Neural progenitor cell (in vitro differentiated cells): ENCODE measurements around the gene SIGLEC6. TPM values are rescaled to one million over a fixed set of nuclear protein-coding genes. Genes with fewer than 3 reads are reported as not detected.

Source experiments
- DNase-seq: peaks from one replicate; pipeline ENCODE4 v3.0.0-alpha.2; 2016; ENCODE audit warnings: low spot score
- H2AFZ ChIP-seq: fragments of 200-600 bp; sonication (generic); replicated peaks from 2 replicates; pipeline ENCODE4 v1.6.1; 2016; ENCODE audit warnings: antibody characterized with exemption
- H3F3A ChIP-seq: fragments of 200-600 bp; sonication (generic); 2 replicates; pipeline ENCODE4 v1.6.1; 2016; ENCODE audit warnings: antibody characterized with exemption, low read depth
- H3K27ac ChIP-seq: fragments of 200-600 bp; sonication (generic); 2 replicates; pipeline ENCODE4 v1.5.1; 2016; ENCODE audit warnings: mild to moderate bottlenecking
- H3K27me3 ChIP-seq: fragments of 200-600 bp; sonication (generic); 2 replicates; pipeline ENCODE4 v1.6.1; 2016; ENCODE audit warnings: mild to moderate bottlenecking, moderate library complexity
- H3K36me3 ChIP-seq: fragments of 200-600 bp; sonication (generic); 2 replicates; pipeline ENCODE4 v1.5.1; 2016
- H3K4me1 ChIP-seq: fragments of 200-600 bp; sonication (generic); 2 replicates; pipeline ENCODE4 v1.6.1; 2016; ENCODE audit warnings: mixed run types
- H3K4me2 ChIP-seq: fragments of 200-600 bp; sonication (generic); 2 replicates; pipeline ENCODE4 v1.6.1; 2016
- H3K4me3 ChIP-seq: fragments of 200-600 bp; sonication (generic); 2 replicates; pipeline ENCODE4 v1.5.1; 2016
- H3K79me2 ChIP-seq: fragments of 200-600 bp; sonication (generic); 2 replicates; pipeline ENCODE4 v1.6.1; 2016; ENCODE audit warnings: low read depth
- H3K9ac ChIP-seq: fragments of 200-600 bp; sonication (generic); 2 replicates; pipeline ENCODE4 v1.6.1; 2016
- H3K9me3 ChIP-seq: fragments of 200-600 bp; sonication (generic); 2 replicates; pipeline ENCODE4 v1.5.1; 2016; ENCODE audit warnings: low read depth
- H4K20me1 ChIP-seq: fragments of 200-600 bp; sonication (generic); 2 replicates; pipeline ENCODE4 v1.6.1; 2016; ENCODE audit warnings: low read depth
- H3K27ac Mint-ChIP-seq: 3 replicates; pipeline ENCODE4 v1.8.0; 2021; ENCODE audit warnings: mixed read lengths
- H3K27me3 Mint-ChIP-seq: 2 replicates; pipeline ENCODE4 v1.8.0; 2022; ENCODE audit warnings: low read depth, mild to moderate bottlenecking, inconsistent platforms, moderate library complexity, mixed read lengths; ENCODE audit not compliant: insufficient read depth
- H3K36me3 Mint-ChIP-seq: 3 replicates; pipeline ENCODE4 v1.8.0; 2021; ENCODE audit warnings: mixed read lengths
- H3K4me1 Mint-ChIP-seq: 3 replicates; pipeline ENCODE4 v1.8.0; 2021; ENCODE audit warnings: mixed read lengths
- H3K4me3 Mint-ChIP-seq: 3 replicates; pipeline ENCODE4 v1.8.0; 2021; ENCODE audit warnings: mild to moderate bottlenecking, moderate library complexity, mixed read lengths
- H3K9me3 Mint-ChIP-seq: 3 replicates; pipeline ENCODE4 v1.8.0; 2020; ENCODE audit warnings: mixed read lengths
- EZH2 ChIP-seq: fragments of 200-600 bp; sonication (generic); IDR thresholded peaks from 2 replicates; pipeline ENCODE4 v1.6.1; 2017; ENCODE audit warnings: antibody characterized with exemption, mild to moderate bottlenecking, moderate library complexity
- EZH2phosphoT487 ChIP-seq: fragments of 200-600 bp; sonication (generic); IDR thresholded peaks from 2 replicates; pipeline ENCODE4 v1.6.1; 2017; ENCODE audit warnings: antibody characterized with exemption
- total RNA-seq: library from RNA; depleted of rRNA; stranded (reverse); fragments of >200 nt; gene quantifications from 2 replicates; pipeline ENCODE4 v1.2.3, GENCODE V29; 2015; ENCODE audit warnings: low replicate concordance
- TF ChIP-seq, protein P1 (sequence below): fragments of 200-600 bp; sonication (generic); IDR thresholded peaks from 2 replicates; pipeline ENCODE4 v1.5.1; 2017; ENCODE audit warnings: antibody characterized with exemption, mild to moderate bottlenecking

SIGLEC6 gene
- total RNA-seq, 1 donor from 2014 or later = not detected

DNA sequence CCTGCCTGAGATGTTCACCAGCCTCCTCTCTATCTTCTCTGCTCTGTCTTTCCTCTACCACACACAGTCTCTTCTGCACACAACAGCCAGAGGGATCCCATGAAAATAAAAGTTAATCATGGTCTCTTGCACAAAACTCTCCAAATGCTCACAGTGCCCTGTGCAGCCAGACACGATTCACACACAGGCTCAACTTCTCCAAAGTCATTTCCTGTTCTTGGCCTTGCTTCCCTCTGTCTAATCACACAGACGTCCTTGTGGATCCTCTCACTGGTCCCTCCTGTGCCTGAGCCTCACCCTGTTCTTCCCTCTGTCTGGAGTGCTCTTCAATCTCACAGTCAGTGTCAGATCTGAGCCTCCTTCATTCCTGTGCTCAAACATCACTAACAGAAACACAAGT, 37.7 kb downstream of the SIGLEC6 start:
- H3K9me3 Mint-ChIP-seq = peaks cover 3% of the 10 kb centered on the region
- TF ChIP-seq EZH2 (no peak), EZH2phosphoT487 (no peak)
- TF ChIP-seq, protein P1, sequence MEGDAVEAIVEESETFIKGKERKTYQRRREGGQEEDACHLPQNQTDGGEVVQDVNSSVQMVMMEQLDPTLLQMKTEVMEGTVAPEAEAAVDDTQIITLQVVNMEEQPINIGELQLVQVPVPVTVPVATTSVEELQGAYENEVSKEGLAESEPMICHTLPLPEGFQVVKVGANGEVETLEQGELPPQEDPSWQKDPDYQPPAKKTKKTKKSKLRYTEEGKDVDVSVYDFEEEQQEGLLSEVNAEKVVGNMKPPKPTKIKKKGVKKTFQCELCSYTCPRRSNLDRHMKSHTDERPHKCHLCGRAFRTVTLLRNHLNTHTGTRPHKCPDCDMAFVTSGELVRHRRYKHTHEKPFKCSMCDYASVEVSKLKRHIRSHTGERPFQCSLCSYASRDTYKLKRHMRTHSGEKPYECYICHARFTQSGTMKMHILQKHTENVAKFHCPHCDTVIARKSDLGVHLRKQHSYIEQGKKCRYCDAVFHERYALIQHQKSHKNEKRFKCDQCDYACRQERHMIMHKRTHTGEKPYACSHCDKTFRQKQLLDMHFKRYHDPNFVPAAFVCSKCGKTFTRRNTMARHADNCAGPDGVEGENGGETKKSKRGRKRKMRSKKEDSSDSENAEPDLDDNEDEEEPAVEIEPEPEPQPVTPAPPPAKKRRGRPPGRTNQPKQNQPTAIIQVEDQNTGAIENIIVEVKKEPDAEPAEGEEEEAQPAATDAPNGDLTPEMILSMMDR = no peak
- H3K4me3 Mint-ChIP-seq = no peak overlapping the region
- no peak overlapping the region for H3K4me2 ChIP-seq
- H3K9me3 ChIP-seq = no peaks in the 10 kb centered on the region
- H3K4me1 Mint-ChIP-seq = no peaks in the 10 kb centered on the region
- H3K36me3 Mint-ChIP-seq = no peaks in the 10 kb centered on the region
- no peak for DNase-seq
- H3K79me2 ChIP-seq = no peaks in the 10 kb centered on the region
- no peaks in the 10 kb centered on the region for H3K27me3 ChIP-seq
- H3K27ac ChIP-seq = no peak overlapping the region
- no peak overlapping the region for H3K9ac ChIP-seq
- H3K27ac Mint-ChIP-seq = no peak overlapping the region
- H3K4me1 ChIP-seq = no peaks in the 10 kb centered on the region
- H3K27me3 Mint-ChIP-seq = peaks cover 7% of the 10 kb centered on the region
- no peak overlapping the region for H3K4me3 ChIP-seq
- no peaks in the 10 kb centered on the region for H4K20me1 ChIP-seq
- no peak overlapping the region for H2AFZ ChIP-seq
- H3K36me3 ChIP-seq = no peaks in the 10 kb centered on the region
- no peaks in the 10 kb centered on the region for H3F3A ChIP-seq

DNA sequence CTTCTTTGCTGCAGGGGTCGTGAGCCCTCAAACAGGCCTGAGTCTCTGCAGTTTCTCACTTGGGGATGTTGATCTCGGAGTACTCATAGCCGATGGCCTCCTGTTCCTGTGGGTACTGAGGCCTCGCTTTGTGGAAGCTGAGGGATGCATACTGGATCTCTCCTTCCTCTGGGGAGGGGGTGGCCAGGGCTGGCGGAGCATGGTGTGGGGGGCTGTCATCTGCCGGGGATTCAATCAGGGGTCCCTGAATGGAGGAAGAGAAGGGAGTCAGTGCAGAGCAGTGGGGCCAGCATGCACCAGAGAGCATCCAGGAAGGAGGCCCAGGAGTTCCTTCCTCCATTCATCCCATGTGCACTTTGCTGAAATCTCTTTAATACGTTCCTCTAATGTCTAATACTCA, 39.9 kb downstream of the SIGLEC6 start:
- no peak overlapping the region for H3K4me2 ChIP-seq
- no peaks in the 10 kb centered on the region for H3K36me3 ChIP-seq
- no peaks in the 10 kb centered on the region for H3K4me1 ChIP-seq
- H3F3A ChIP-seq = no peaks in the 10 kb centered on the region
- no peaks in the 10 kb centered on the region for H3K27me3 ChIP-seq
- no peak overlapping the region for H3K9ac ChIP-seq
- no peaks in the 10 kb centered on the region for H3K9me3 ChIP-seq
- DNase-seq = no peak
- no peak overlapping the region for H2AFZ ChIP-seq
- no peak overlapping the region for H3K27ac Mint-ChIP-seq
- H3K4me3 Mint-ChIP-seq = no peak overlapping the region
- TF ChIP-seq, protein P1 = no peak
- no peak for TF ChIP-seq EZH2phosphoT487
- no peak for TF ChIP-seq EZH2
- no peak overlapping the region for H3K4me3 ChIP-seq
- H3K36me3 Mint-ChIP-seq = no peaks in the 10 kb centered on the region
- no peaks in the 10 kb centered on the region for H3K79me2 ChIP-seq
- no peaks in the 10 kb centered on the region for H3K4me1 Mint-ChIP-seq
- no peaks in the 10 kb centered on the region for H4K20me1 ChIP-seq
- no peak overlapping the region for H3K27ac ChIP-seq
- H3K9me3 Mint-ChIP-seq = no peaks in the 10 kb centered on the region
- H3K27me3 Mint-ChIP-seq = peaks cover 6% of the 10 kb centered on the region

DNA sequence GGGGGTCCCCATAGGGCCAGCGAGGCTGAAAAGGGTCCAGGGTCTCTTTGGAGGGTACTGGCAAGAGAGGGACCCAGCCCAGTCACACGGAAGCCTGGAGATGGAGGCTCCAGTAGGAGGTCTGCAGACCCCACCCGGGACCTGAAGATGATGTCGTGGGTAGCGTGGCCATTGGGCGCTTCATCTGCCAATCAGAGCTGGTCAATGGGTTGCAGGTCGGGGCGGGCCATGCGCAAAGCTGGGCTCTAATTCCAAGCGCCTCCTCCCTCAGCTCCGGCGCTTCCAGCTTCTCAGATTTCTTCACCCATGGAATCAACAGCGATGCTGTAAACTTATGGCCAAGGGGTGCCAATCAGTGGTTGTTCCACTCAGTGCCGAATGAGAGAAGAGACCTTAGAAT, 40.8 kb downstream of the SIGLEC6 start:
- no peaks in the 10 kb centered on the region for H3K9me3 Mint-ChIP-seq

More for the DNA sequence above, 40.8 kb downstream of the SIGLEC6 start:
- peaks cover 2% of the 10 kb centered on the region for H3K27me3 Mint-ChIP-seq
- Histone ChIP-seq H3K36me3 (no peaks in the 10 kb centered on the region), H3K4me1 (no peaks in the 10 kb centered on the region), H3K9ac (no peak overlapping the region), H3K9me3 (no peaks in the 10 kb centered on the region), H3F3A (no peaks in the 10 kb centered on the region), H3K27me3 (no peaks in the 10 kb centered on the region), H3K79me2 (no peaks in the 10 kb centered on the region), H2AFZ (no peak overlapping the region), H3K4me3 (no peak overlapping the region), H4K20me1 (no peaks in the 10 kb centered on the region), H3K4me2 (no peak overlapping the region), H3K27ac (no peak overlapping the region)
- H3K4me1 Mint-ChIP-seq = no peaks in the 10 kb centered on the region
- H3K36me3 Mint-ChIP-seq = no peaks in the 10 kb centered on the region
- H3K27ac Mint-ChIP-seq = no peak overlapping the region
- no peak for TF ChIP-seq EZH2
- TF ChIP-seq EZH2phosphoT487 = no peak
- TF ChIP-seq, protein P1 = no peak
- DNase-seq = no peak
- no peak overlapping the region for H3K4me3 Mint-ChIP-seq
